ENCODE results near the gene SCRN2. TPM values are rescaled to one million over a fixed set of nuclear protein-coding genes. Genes with fewer than 3 reads are reported as not detected.

SCRN2 gene
- total RNA-seq, 2 experiments from 2014 or later, result 24.1 to 24.8 TPM

GRCh38 chr17:47879028-47879585 is 38.0 kb upstream of the SCRN2 start:
- no peak overlapping the region for H3K4me3 Mint-ChIP-seq
- ATAC-seq, result no peak
- ChIA-PET POLR2A (no interaction called here), CTCF (interaction anchor here (18.4 kb wide), 1 partner anchor 31 kb away, joined by 538 read pairs; the partner anchor contains the start of genes SCRN2 and SP6)
- H3K4me1 Mint-ChIP-seq (ENCODE audit: low read depth), result peaks cover 6% of the 10 kb centered on the region
- peaks cover 22% of the 10 kb centered on the region for H3K27me3 Mint-ChIP-seq (ENCODE audit: low read depth)
- no peak for DNase-seq
- no peaks in the 10 kb centered on the region for H3K9me3 Mint-ChIP-seq (ENCODE audit: insufficient read depth)
- no peaks in the 10 kb centered on the region for H3K36me3 Mint-ChIP-seq (ENCODE audit: low read depth)
- no peak overlapping the region for H3K27ac Mint-ChIP-seq

DNA sequence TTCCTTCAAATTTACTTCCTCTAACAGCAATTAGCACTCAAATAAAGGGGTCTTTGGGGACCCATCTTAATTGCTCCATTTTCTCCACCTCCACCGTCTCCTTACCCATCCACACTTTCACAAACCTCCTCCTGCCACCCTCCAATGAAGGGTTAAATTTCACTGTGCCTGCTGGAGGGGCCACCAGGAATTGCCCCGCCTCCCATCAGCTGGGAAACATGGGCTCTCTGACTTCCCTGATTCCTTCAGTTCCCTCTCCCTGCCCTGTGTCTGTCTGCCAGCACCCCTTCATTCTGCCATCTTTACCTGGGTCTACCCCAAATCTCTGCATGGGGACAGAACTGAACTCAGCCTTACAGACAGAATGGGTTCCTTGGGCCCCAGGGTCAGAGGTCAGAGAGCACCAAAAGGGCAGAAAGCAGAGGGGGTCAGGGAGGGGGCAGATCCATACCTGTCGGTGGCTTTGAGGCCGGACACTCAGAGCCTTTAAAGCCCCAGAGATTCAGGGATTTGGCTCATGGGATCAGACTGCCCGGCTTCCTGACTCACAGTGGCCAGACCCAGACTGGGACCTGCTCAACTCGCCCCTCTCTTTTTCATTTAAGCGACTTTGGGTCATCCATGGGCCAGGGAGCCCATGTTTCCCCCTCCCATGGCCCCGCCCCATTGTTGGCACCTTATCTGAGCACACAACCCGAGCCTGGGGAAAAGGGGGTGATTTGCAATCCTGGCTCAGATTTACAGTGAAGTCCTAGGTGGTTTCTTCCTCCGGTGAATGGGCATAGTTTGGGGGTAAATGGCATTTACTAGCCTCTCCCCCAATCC is 37.3 kb upstream of the SCRN2 start:
- no peak for ATAC-seq
- ChIA-PET POLR2A (no interaction called here), CTCF (interaction anchor here (18.4 kb wide), 1 partner anchor 31 kb away, joined by 538 read pairs; the partner anchor contains the start of genes SCRN2 and SP6)
- DNase-seq, result no peak
- Mint-ChIP-seq H3K27ac (no peak overlapping the region), H3K9me3 (ENCODE audit: insufficient read depth) (no peaks in the 10 kb centered on the region), H3K27me3 (ENCODE audit: low read depth) (peaks cover 26% of the 10 kb centered on the region), H3K4me3 (no peak overlapping the region), H3K4me1 (ENCODE audit: low read depth) (peaks cover 4% of the 10 kb centered on the region), H3K36me3 (ENCODE audit: low read depth) (no peaks in the 10 kb centered on the region)

DNA sequence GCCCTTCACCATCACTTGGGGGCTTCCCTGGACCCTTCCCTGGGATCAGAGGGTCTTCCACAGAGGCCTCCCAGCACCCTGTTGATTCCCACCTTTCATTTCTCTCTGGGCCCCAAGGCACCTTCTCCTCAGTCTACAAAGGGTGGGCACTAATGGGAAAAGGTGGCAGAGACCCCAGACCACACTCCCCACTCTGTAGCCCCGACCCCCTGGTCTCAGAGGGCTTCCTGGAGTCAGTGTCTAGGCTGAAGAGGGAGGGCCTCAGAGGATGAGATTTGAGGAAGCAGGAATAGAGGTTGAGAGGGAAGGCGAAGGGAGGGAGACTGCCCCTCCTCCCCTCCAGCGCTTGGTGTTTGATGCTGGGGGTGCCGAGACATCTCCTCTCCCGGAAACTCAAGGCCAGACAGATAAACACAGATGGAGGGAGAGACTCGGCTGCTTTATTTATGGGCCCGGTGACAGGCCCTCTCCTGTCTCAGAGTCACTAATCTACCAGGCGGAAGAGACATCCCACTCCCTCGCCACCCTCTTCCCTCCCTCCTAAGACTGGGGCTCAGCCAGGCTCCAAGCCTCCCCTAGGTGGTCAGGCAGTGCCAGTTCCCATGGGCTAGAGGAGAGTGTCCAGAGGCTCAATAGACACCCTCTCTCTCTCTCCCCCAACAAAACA is 36.4 kb upstream of the SCRN2 start:
- no peaks in the 10 kb centered on the region for H3K9me3 Mint-ChIP-seq (ENCODE audit: insufficient read depth)
- no peaks in the 10 kb centered on the region for H3K36me3 Mint-ChIP-seq (ENCODE audit: low read depth)
- CTCF ChIA-PET, result no interaction called here
- peaks cover 32% of the 10 kb centered on the region for H3K27me3 Mint-ChIP-seq (ENCODE audit: low read depth)
- POLR2A ChIA-PET, result no interaction called here
- H3K27ac Mint-ChIP-seq, result no peak overlapping the region
- ATAC-seq (no peak), DNase-seq (no peak)
- H3K4me1 Mint-ChIP-seq (ENCODE audit: low read depth), result no peaks in the 10 kb centered on the region
- no peak overlapping the region for H3K4me3 Mint-ChIP-seq

GRCh38 chr17:47875011-47875985 is 34.2 kb upstream of the SCRN2 start:
- CTCF ChIA-PET, result interaction anchor here (0.9 to 1.5 kb wide), 2 partner anchors 14 to 34 kb away, joined by 3 to 5 read pairs; partner anchors contain the start of gene SCRN2

DNA sequence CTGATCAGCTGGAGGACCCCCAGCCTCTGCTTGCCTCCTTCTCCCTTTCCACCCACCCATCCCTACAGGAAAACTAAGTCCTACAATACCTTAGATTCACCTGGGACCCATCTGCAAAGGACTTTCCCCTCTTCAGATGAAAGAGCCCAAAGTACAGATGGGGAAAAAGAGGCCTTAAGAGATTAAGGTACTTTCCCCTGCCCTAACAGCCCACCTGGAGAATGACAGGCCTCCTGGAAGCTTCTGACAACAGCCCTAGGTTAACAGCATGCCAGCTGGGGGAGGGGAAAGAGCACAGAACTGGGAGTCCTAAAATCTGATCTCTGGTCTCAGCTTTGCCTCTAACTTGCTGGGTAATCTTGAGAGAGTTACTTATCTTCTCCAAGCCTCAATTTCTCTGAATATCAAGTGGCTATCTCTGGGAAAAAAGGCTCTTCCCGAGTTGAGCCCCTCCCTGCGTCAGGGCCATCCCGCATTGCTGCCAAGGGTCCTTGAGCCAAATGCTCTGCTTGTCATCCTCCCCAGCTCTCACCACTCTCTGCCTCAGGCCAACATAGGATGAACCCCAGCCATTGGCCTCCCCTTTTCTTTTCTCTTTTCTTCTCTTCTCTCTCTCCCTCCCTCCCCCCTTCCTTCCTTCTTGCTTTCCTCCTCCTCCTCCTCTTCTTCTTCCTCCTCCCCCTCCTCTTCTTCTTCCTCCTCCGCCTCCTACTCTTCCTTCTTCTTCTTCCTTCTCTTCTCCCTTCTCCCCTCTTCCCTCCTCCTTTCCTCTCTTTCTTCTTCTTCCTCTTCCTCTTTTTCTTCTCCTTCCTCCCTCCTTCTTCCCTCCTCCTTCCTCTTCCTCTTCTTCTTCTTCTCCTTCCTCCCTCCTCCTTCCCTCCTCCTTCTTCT is 32.4 kb upstream of the SCRN2 start:
- peaks cover 42% of the 10 kb centered on the region for H3K27me3 Mint-ChIP-seq (ENCODE audit: low read depth)
- no peak for ATAC-seq
- H3K4me3 Mint-ChIP-seq, result no peak overlapping the region
- H3K9me3 Mint-ChIP-seq (ENCODE audit: insufficient read depth), result no peaks in the 10 kb centered on the region
- H3K27ac Mint-ChIP-seq, result no peak overlapping the region
- no peaks in the 10 kb centered on the region for H3K4me1 Mint-ChIP-seq (ENCODE audit: low read depth)
- DNase-seq, result no peak
- H3K36me3 Mint-ChIP-seq (ENCODE audit: low read depth), result no peaks in the 10 kb centered on the region
- ChIA-PET POLR2A (no interaction called here), CTCF (interaction anchor here (0.9 kb wide), 1 partner anchor 26 kb away, joined by 3 read pairs; no protein-coding TSS in a partner anchor)

More at GRCh38 chr17:47875011-47875985, 34.2 kb upstream of the SCRN2 start:
- Mint-ChIP-seq H3K4me1 (ENCODE audit: low read depth) (no peaks in the 10 kb centered on the region), H3K36me3 (ENCODE audit: low read depth) (no peaks in the 10 kb centered on the region), H3K27me3 (ENCODE audit: low read depth) (peaks cover 41% of the 10 kb centered on the region), H3K4me3 (no peak overlapping the region), H3K27ac (no peak overlapping the region), H3K9me3 (ENCODE audit: insufficient read depth) (no peaks in the 10 kb centered on the region)
- no peak for DNase-seq
- no peak for ATAC-seq
- POLR2A ChIA-PET, result no interaction called here

- ATAC-seq (no peak), DNase-seq (no peak)
- ChIA-PET CTCF (interaction anchor here (0.9 kb wide), 1 partner anchor 25 kb away, joined by 3 read pairs; no protein-coding TSS in a partner anchor), POLR2A (no interaction called here)
- H3K27me3 Mint-ChIP-seq (ENCODE audit: low read depth), result peaks cover 39% of the 10 kb centered on the region
- no peak overlapping the region for H3K4me3 Mint-ChIP-seq
- no peaks in the 10 kb centered on the region for H3K9me3 Mint-ChIP-seq (ENCODE audit: insufficient read depth)
- H3K4me1 Mint-ChIP-seq (ENCODE audit: low read depth), result no peaks in the 10 kb centered on the region
- H3K27ac Mint-ChIP-seq, result no peak overlapping the region
- no peaks in the 10 kb centered on the region for H3K36me3 Mint-ChIP-seq (ENCODE audit: low read depth)
Observed at GRCh38 chr17:47872651-47873161, 31.6 kb upstream of the SCRN2 start.

- Mint-ChIP-seq H3K4me3 (no peak overlapping the region), H3K27me3 (ENCODE audit: low read depth) (peaks cover 39% of the 10 kb centered on the region), H3K4me1 (ENCODE audit: low read depth) (no peaks in the 10 kb centered on the region), H3K27ac (no peak overlapping the region), H3K36me3 (ENCODE audit: low read depth) (no peaks in the 10 kb centered on the region), H3K9me3 (ENCODE audit: insufficient read depth) (no peaks in the 10 kb centered on the region)
- ATAC-seq, result no peak
- POLR2A ChIA-PET, result no interaction called here
- CTCF ChIA-PET, result interaction anchor here (1.2 to 2.9 kb wide), 2 partner anchors 19 to 106 kb away, joined by 3 to 20 read pairs; no protein-coding TSS in a partner anchor
- no peak for DNase-seq
Observed at GRCh38 chr17:47872019-47872650, 31.1 kb upstream of the SCRN2 start.

DNA sequence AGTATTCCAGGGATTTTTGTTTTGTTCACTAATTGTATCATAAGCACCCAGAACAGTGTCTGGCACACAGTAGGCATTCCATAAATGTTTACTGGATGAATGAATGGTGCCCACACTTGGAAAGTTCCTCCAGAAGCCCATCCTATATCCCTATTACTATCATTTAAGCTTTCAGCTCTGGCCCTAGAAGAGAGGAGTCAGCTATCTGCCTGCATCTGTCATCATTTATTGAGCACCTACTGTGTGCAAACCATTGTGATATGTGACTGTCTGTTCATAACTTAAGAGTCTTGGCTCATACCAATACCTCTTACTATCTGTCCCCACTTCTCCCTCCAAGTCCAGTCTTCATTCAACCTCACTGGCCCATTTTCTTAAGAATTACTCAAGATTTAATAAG is 30.0 kb upstream of the SCRN2 start:
- ATAC-seq (no peak), DNase-seq (no peak)
- H3K36me3 Mint-ChIP-seq (ENCODE audit: low read depth), result no peaks in the 10 kb centered on the region
- H3K4me3 Mint-ChIP-seq, result no peak overlapping the region
- ChIA-PET CTCF (interaction anchor here (1.2 to 2.9 kb wide), 3 partner anchors 20 to 108 kb away, joined by 3 to 20 read pairs (median 6); no protein-coding TSS in a partner anchor), POLR2A (interaction anchor here (1.2 kb wide), 1 partner anchor 24 kb away, joined by 8 read pairs; the partner anchor contains the start of gene SP2)
- no peak overlapping the region for H3K27ac Mint-ChIP-seq
- no peaks in the 10 kb centered on the region for H3K9me3 Mint-ChIP-seq (ENCODE audit: insufficient read depth)
- peaks cover 39% of the 10 kb centered on the region for H3K27me3 Mint-ChIP-seq (ENCODE audit: low read depth)
- no peaks in the 10 kb centered on the region for H3K4me1 Mint-ChIP-seq (ENCODE audit: low read depth)

GRCh38 chr17:47870056-47870455 is 29.0 kb upstream of the SCRN2 start:
- POLR2A ChIA-PET, result interaction anchor here (1.2 kb wide), 1 partner anchor 25 kb away, joined by 8 read pairs; the partner anchor contains the start of gene SP2
- no peak for DNase-seq
- Mint-ChIP-seq H3K27me3 (ENCODE audit: low read depth) (peaks cover 36% of the 10 kb centered on the region), H3K4me3 (no peak overlapping the region), H3K4me1 (ENCODE audit: low read depth) (peaks cover 3% of the 10 kb centered on the region), H3K9me3 (ENCODE audit: insufficient read depth) (no peaks in the 10 kb centered on the region), H3K36me3 (ENCODE audit: low read depth) (no peaks in the 10 kb centered on the region), H3K27ac (no peak overlapping the region)
- CTCF ChIA-PET, result interaction anchor here (2.0 to 2.9 kb wide), 2 partner anchors 21 to 28 kb away, joined by 6 to 20 read pairs; no protein-coding TSS in a partner anchor
- ATAC-seq, result no peak

DNA sequence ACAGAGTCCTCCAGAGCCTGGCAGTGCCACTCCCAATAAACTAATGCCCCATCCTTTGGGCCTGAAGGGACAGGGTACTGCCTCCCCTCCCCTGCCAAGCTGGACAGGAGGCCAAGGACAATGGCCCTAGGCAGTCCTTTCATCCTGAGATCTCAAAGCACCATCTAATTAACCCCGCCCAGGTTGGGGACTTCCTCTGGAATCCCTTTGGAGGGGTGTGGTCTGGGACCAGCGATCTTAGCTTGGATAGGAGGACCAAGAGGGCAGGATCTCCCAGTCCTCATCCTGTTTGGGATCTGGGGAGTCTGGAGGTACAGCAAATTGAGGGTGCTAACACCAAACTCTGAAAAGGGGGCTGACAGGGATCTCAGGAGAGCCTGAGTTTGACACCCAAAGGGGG is 28.0 kb upstream of the SCRN2 start:
- H3K4me3 Mint-ChIP-seq, result no peak overlapping the region
- H3K27me3 Mint-ChIP-seq (ENCODE audit: low read depth), result peaks cover 30% of the 10 kb centered on the region
- ATAC-seq, result no peak
- H3K9me3 Mint-ChIP-seq (ENCODE audit: insufficient read depth), result no peaks in the 10 kb centered on the region
- no peaks in the 10 kb centered on the region for H3K36me3 Mint-ChIP-seq (ENCODE audit: low read depth)
- H3K27ac Mint-ChIP-seq, result no peak overlapping the region
- peaks cover 4% of the 10 kb centered on the region for H3K4me1 Mint-ChIP-seq (ENCODE audit: low read depth)
- CTCF ChIA-PET, result interaction anchor here (0.5 kb wide), 1 partner anchor 181 kb away, joined by 3 read pairs; no protein-coding TSS in a partner anchor
- no peak for DNase-seq
- POLR2A ChIA-PET, result no interaction called here
